Transverse colon (tissue), 4 donors: Measurements from ENCODE around the gene C10orf71.

Experiments used
- CTCF ChIP-seq, 5 experiments: fragments of 200-600 bp in 3 of 5; fragments of 450-650 bp in 2 of 5; sonication (generic) in 3 of 5; IDR thresholded peaks; 1 replicate in 2 of 5; 2 replicates in 3 of 5; pipeline ENCODE4 v1.5.1; 2016 to 2017; ENCODE audit warnings: antibody characterized with exemption in 5 of 5, inconsistent platforms in 3 of 5, mild to moderate bottlenecking in 2 of 5, moderate library complexity in 1 of 5
- EP300 ChIP-seq: sonication (generic); formaldehyde crosslinking; IDR thresholded peaks from one replicate; pipeline ENCODE4 v1.6.1; 2017; ENCODE audit warnings: antibody characterized with exemption, low read depth
- POLR2AphosphoS5 ChIP-seq, 3 donors: sonication (generic); formaldehyde crosslinking; IDR thresholded peaks; one replicate each; pipeline ENCODE4 v1.6.1; 2016; ENCODE audit warnings: antibody characterized with exemption in 3 of 3

GRCh38 chr10:49273626-49274025 is 25.3 kb upstream of the C10orf71 start:
- TF ChIP-seq EP300, result no peak
- no peak for TF ChIP-seq POLR2AphosphoS5 (IDR thresholded peaks at IDR 0.05)
- TF ChIP-seq CTCF (IDR thresholded peaks at IDR 0.05), result no peak
